Anterior cingulate cortex (tissue), 58 donors: Measurements from ENCODE around the gene IGSF23.
"Not testable (repeated sequence)": the region's sequence is repeated elsewhere in the genome, so short reads cannot be mapped to it uniquely, and the experiment has no call there.

Experiments used
- DNase-seq, 58 donors: peaks; one replicate each; lab custom pipeline; 2025; lab: John Stamatoyannopoulos, UW

Gene IGSF23

GRCh38 chr19:44658069-44658733 is 44.8 kb downstream of the IGSF23 start:
- no peak for DNase-seq

GRCh38 chr19:44660081-44660480 is 46.7 kb downstream of the IGSF23 start:
- DNase-seq: no peak

- DNase-seq: no peak
Observed at GRCh38 chr19:44661205-44661604, 47.8 kb downstream of the IGSF23 start.

DNA sequence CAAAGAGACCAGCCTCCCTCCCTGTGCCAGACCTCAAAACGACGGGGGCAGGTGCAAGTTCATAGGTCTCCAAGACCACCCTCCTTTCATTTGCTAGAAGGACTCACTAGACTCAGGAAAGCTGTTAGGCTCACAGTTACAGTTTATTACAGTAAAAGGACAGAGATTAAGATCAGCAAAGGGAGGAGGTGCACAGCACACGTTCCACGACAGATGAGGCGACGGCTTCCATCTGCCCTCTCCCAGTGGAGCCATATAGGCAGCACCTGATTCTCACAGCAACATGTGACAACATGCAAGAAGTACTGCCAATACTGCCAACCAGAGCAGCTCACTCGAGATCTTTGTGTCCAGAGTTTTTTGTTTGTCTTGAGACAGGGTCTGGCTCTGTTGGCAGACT is 48.5 kb downstream of the IGSF23 start:
- no peak for DNase-seq

- DNase-seq: peak in 7 of 58 donors; percentile 1 to 18 (median 5)
Observed at GRCh38 chr19:44662691-44663385, 49.5 kb downstream of the IGSF23 start.

DNA sequence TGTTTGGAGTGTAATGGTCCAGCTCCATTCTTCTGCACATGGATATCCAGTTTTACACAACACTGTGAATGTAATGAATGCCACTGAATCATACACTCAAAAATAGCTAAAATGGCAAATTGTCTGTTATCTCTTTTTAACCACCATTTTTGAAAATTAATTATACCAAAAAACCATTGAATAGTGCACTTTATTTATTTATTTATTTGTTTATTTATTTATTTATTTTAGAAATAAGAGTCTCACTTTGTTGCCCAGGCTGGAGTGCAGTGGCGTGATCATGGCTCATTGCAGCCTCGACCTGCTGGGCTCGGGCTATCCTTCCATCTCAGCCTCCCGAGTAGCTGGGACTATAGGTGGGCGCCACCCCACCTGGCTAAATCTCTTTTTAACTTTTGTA is 50.6 kb downstream of the IGSF23 start:
- DNase-seq: no peak

- DNase-seq: no peak
Observed at GRCh38 chr19:44664976-44665375, 51.6 kb downstream of the IGSF23 start.

DNA sequence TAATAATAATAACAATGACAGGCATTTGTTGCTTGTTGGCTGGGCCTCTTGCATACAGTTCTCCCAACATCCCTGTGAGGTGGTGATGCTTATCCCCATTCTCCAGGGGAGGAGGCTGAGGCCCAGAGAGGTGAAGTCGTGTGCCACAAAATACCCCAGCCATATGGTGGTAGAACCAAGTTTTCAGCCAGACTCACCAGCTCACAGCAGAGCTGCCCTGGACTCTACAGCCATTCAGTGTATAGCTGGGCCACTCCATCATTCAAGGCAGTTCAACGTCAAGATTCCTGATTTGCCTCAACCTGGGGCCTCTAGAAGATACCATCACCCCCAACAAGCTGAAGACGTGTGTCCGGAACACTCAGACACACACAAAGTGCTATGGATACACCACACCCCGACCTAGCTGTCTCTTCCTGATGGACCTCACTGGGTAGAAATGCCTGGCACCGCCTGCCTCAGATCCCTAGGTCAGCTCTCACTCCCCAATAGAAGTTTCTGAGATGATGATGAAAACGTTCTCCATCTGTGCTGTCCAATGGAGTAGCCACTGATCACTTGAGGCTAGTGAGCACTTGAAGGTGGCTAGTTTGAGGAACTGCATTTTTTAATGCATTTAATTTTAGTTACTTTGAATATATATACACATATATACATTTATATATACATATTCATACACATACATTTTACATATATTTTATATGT is 53.6 kb downstream of the IGSF23 start:
- no peak for DNase-seq

- DNase-seq: no peak
Observed at GRCh38 chr19:44668985-44669764, 55.8 kb downstream of the IGSF23 start.

DNA sequence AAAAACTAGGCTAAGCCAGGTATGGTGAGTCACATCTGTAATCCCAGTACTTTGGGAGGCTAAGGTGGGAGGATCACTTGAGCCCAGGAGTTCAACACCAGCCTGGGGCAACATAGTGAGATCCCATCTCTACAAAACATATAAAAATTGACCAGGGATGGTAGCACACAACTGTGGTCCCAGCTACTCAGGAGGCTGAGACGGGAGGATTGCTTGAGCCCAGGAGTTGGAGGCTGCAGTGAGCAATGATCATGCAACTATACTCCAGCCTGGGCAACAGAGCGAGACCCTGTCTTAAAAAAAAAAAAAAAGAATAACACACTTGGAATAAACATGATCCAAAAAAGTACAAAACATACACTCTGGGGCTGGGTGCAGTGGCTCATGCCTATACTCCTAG is 56.7 kb downstream of the IGSF23 start:
- DNase-seq: not testable (repeated sequence)

DNA sequence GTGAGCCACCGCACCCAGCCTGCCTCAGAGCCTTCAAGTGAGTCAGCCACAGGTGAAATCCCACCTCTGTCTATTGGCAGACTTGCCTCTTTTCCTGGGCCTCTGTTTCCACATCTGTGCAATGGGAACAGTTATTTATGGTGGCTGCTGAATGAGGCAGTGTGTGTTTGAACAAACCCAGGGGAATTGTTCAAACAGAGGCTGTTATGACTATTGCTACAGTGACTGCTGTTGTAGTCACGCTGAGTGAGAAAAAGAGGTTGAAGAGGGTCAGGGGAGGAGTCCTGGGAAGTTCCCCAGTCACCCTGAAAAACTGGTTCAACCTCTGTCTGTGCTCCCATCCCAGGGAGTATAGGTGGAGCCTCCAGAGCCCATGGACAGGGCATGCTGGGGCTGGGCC is 58.0 kb downstream of the IGSF23 start, which contains the start of gene CEACAM19:
Gene CEACAM19 (plus strand): TSS at position 83 of the 400 bp plus-strand sequence. CDS start 450 bp downstream, outside the sequence.
- DNase-seq: no peak

DNA sequence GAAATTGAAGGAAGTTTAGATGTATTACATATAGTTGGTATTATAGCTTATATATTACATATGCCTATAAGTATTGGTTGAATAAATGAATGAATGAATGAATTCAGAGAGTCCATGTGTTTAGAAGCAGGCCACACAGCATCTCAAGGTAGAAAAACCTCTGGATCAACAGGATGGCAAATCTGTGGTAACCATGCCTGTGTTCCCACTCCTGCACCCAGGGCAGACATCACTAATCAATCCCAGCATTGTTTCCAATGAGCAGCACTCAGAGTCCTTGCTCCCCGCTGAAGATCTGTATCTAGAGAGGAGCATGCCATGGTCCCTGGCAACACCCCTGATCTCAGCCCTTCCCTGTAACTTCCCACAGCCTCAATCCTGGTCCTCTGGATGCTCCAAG is 58.9 kb downstream of the IGSF23 start:
- DNase-seq: no peak

DNA sequence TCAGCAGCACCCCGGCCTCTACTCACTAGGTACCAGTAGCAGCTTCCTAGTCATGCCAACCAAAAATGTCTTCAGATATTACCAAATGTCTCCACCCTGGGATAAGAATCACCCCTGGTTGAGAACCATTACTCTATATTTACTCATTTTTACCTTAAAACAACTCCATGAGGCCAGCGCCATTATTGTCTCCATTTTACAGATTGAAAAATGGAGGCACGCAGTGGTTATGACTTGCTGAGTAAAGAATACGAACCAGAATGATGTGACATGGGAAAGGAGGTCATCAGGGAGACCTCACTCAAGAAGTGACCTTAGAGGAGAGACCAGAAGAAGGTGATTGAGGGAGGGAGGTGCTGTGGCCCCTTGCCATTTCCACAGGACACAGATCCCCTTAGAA is 60.1 kb downstream of the IGSF23 start:
- DNase-seq: no peak

- no peak for DNase-seq
Observed at GRCh38 chr19:44675521-44675920, 62.2 kb downstream of the IGSF23 start.

DNA sequence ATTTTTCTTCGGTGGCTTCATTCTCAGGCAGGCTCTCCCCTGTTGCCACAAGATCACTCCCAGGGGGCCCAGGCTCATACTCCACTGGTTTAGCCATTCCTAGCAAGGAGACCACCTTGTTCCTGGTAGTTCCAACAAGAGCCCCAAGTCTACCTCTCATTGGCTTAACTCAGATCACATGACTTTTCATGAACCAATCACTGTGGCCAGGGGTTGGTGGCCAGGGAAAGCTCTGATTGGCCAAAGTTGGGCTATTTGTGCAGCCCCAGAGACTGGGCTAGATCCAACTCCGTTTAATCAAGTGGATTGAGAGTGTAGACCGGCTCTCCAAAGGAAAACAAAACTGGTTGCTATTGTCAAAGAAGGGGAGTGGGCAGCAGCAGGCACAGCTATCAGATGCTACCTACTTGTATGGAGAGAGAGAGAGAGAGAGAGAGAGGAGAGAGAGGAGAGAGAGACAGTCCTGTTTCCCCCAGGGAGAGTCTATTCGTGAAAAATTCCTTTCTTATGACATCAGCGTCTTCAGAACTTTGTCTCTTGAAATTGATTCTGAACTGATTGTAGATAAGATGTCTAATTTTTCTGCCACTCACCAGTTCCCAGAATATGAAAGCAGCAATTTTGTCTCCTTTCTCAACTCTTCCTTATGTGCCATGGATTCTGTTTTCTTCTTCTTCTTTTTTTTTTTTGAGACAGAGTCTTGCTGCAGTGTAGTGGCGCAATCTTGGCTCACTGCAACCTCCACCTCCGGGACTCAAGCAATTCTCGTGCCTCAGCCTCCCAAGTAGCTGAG is 63.9 kb downstream of the IGSF23 start:
- no peak for DNase-seq

GRCh38 chr19:44680536-44680935 is 67.2 kb downstream of the IGSF23 start:
- DNase-seq: no peak

DNA sequence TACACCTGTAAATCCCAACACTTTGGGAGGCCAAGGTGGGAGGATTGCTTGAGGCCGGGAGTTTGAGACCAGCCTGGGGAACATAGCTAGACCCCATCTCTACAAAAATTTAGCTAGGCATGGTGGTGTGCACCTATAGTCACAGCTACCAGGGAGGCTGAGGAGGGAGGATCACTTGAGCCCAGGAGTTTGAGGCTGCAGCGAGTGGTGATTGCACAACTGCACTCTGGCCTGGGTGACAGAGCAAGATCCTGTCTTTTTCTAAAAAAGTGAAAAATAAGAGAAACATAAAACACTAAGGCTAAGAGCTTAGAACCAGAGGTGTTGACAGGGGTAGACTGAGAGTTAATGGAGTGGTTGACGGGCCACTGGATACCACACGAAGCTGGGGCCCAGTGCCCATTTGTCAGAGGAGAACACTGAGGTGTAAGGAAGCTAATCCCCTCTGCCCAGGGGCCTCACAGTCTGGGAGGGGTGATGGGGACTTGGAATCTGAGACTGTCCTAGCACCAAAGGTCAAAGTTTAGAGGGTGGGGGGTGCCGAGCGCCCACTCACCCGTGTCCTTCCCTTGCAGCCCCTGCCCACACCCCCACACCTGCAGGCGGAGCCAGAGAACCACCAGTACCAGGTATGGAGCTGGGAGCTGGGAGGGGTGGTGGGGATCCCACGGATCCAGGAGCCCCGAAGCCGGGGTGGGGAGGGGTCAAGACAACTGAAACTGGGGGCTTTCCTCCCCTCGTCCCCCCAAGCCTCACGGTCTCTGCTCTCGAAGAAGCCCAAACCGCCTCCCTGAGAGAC is 68.8 kb downstream of the IGSF23 start:
- no peak for DNase-seq

DNA sequence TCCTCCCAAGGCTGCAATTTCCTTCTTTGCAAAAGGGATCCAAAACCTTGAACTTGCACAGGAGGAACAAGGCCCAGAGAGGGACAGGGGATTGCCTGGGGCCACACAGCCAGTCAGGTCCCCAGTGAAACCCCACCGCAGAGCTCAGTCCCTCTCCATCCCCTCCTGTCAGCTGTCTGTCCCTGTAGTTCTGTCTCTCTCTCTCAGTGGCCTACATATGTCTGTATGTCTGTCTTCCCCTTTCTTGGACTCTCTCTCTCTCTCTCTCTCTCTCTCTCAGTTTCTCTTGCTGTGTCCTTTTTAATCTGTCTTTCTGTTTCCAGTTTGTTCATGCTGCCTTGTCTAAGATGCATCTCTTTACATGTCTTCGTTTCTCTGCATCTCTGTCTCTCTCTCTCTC is 69.4 kb downstream of the IGSF23 start:
- DNase-seq: no peak
